Mucosa of descending colon (tissue), 3 donors: Measurements from ENCODE around the gene UBE2G1. TPM values are rescaled to one million over a fixed set of nuclear protein-coding genes. Genes with fewer than 3 reads are reported as not detected.

ENCODE experiments used
- ATAC-seq: fragments of 200-7000 bp; cut with Tn5 transposase; one replicate; pipeline ENCODE4 v1.9.1; 2020; ENCODE audit warnings: mild to moderate bottlenecking, moderate library complexity
- DNase-seq, 3 donors: peaks; one replicate each; pipeline ENCODE4 v3.0.0-alpha.2; 2020
- H3K36me3 ChIP-seq: fragments of 200-600 bp; one replicate; pipeline ENCODE4 v1.8.0; 2021; ENCODE audit warnings: low read depth, mild to moderate bottlenecking
- H3K4me1 ChIP-seq: fragments of 200-600 bp; one replicate; pipeline ENCODE4 v1.8.0; 2021; ENCODE audit warnings: low read depth, mild to moderate bottlenecking
- H3K4me3 ChIP-seq: fragments of 200-600 bp; one replicate; pipeline ENCODE4 v1.8.0; 2021; ENCODE audit warnings: mild to moderate bottlenecking
- H3K9me3 ChIP-seq: fragments of 200-600 bp; one replicate; pipeline ENCODE4 v1.8.0; 2021; ENCODE audit warnings: mild to moderate bottlenecking
- CTCF ChIP-seq: fragments of 200-600 bp; IDR thresholded peaks from one replicate; pipeline ENCODE4 v1.8.0; 2022; ENCODE audit warnings: antibody characterized with exemption, mild to moderate bottlenecking
- intact Hi-C, 2 donors: fragments of 100-400 bp; cut with DNase I in 1 of 2; cut with micrococcal nuclease in 1 of 2; formaldehyde crosslinking; loops; one replicate each; pipeline versions ENCODE4 v1.11.0 to v1.11.1; 2022; cut with DNase I, micrococcal nuclease
- total RNA-seq, 3 donors: library from RNA; stranded (reverse); fragmentation: NEBNext Ultra II Directional in 2 of 3; extraction: Animal tissue kit (Norgen Biotek cat#: 25700) in 2 of 3; gene quantifications; one replicate each; pipeline versions ENCODE4 v1.2.1 to v1.2.4, GENCODE V29; 2021 to 2023
- donor health status: DM: no; HTN: no; CAD: no; lungs with moderate emphysema.
- donor health status: DM: no; HTN: no; CAD: no.
- donor health status: DM: no; HTN: yes; CAD: no.

The UBE2G1 gene
- total RNA-seq, 3 donors from 2014 or later, result 51.9 to 103 (median 56.7) TPM

- ATAC-seq, result no peak
- H3K4me3 ChIP-seq, result no peak overlapping the region
- intact Hi-C loops, result no loop called here
- no peaks in the 10 kb centered on the region for H3K4me1 ChIP-seq
- H3K9me3 ChIP-seq, result no peaks in the 10 kb centered on the region
- H3K36me3 ChIP-seq, result no peaks in the 10 kb centered on the region
- no peak for TF ChIP-seq CTCF
- DNase-seq, result no peak
Observed at GRCh38 chr17:4345581-4346252, 20.8 kb downstream of the UBE2G1 start.

GRCh38 chr17:4344926-4345325 is 21.5 kb downstream of the UBE2G1 start:
- DNase-seq (no peak), ATAC-seq (no peak)
- TF ChIP-seq CTCF, result no peak
- intact Hi-C loops, result no loop called here
- Histone ChIP-seq H3K4me1 (no peaks in the 10 kb centered on the region), H3K9me3 (no peaks in the 10 kb centered on the region), H3K36me3 (no peaks in the 10 kb centered on the region), H3K4me3 (no peak overlapping the region)

GRCh38 chr17:4342535-4342934 is 23.9 kb downstream of the UBE2G1 start:
- Histone ChIP-seq H3K4me3 (no peak overlapping the region), H3K36me3 (no peaks in the 10 kb centered on the region), H3K9me3 (no peaks in the 10 kb centered on the region), H3K4me1 (no peaks in the 10 kb centered on the region)
- DNase-seq (no peak), ATAC-seq (no peak)
- intact Hi-C loops, result no loop called here
- no peak for TF ChIP-seq CTCF

GRCh38 chr17:4341616-4341977 is 24.9 kb downstream of the UBE2G1 start:
- Histone ChIP-seq H3K4me1 (no peaks in the 10 kb centered on the region), H3K36me3 (no peaks in the 10 kb centered on the region), H3K9me3 (no peaks in the 10 kb centered on the region), H3K4me3 (no peak overlapping the region)
- no peak for ATAC-seq
- no peak for TF ChIP-seq CTCF
- intact Hi-C loops, result no loop called here
- no peak for DNase-seq

- DNase-seq, result no peak
- no peaks in the 10 kb centered on the region for H3K9me3 ChIP-seq
- H3K4me3 ChIP-seq, result no peak overlapping the region
- no peak for TF ChIP-seq CTCF
- no peaks in the 10 kb centered on the region for H3K4me1 ChIP-seq
- ATAC-seq, result no peak
- intact Hi-C loops, result no loop called here
- H3K36me3 ChIP-seq, result no peaks in the 10 kb centered on the region
Observed at GRCh38 chr17:4340914-4341615, 25.4 kb downstream of the UBE2G1 start.
